B cell (primary cell): ENCODE data around the gene PPP2R5D.

Experiments
- EZH2 ChIP-seq: IDR thresholded peaks from 2 replicates; pipeline ENCODE4 v1.6.1; 2012; ENCODE audit warnings: borderline replicate concordance, low read depth, mild to moderate bottlenecking, moderate library complexity, low read length; ENCODE audit not compliant: insufficient read depth, poor library complexity, severe bottlenecking
- TF ChIP-seq, protein P1 (sequence below): fragments of 200-600 bp; IDR thresholded peaks from one replicate; pipeline ENCODE4 v1.8.0; 2022; ENCODE audit warnings: antibody characterized with exemption, mild to moderate bottlenecking

DNA sequence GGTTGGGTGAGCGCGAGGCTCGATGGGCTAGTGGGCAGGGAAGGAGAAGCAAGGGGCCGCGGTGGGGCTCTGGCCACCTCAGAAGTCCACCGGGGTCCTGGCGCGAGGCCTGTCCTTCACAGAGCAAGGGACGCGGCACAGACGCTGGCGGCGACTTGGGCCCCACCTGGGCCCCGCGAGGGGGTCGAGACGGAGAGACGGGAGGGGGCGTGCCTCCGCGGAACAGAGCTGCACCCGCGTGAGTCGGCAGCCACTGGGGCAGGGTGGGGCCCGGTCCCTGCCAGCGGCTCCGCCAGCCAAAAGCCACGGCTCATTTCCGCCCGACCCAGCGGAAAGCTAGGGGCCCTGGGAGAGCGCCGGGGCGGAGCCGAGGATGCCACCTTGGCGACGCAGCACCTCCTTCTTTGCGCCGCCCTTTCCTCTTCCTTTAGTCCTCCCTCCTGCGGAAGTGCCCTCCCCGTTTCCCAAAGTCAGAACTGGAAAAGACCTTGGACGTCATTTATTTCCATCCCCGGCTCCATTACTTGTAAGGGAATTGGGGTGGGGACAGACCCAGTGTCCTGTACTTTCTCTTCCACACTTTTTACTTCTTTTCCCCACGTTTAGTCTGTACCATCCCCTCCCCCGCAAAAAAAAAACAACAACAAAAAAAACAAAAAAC is 69.3 kb downstream of the PPP2R5D start, which contains the start of gene CUL7:
- TF ChIP-seq, protein P1, sequence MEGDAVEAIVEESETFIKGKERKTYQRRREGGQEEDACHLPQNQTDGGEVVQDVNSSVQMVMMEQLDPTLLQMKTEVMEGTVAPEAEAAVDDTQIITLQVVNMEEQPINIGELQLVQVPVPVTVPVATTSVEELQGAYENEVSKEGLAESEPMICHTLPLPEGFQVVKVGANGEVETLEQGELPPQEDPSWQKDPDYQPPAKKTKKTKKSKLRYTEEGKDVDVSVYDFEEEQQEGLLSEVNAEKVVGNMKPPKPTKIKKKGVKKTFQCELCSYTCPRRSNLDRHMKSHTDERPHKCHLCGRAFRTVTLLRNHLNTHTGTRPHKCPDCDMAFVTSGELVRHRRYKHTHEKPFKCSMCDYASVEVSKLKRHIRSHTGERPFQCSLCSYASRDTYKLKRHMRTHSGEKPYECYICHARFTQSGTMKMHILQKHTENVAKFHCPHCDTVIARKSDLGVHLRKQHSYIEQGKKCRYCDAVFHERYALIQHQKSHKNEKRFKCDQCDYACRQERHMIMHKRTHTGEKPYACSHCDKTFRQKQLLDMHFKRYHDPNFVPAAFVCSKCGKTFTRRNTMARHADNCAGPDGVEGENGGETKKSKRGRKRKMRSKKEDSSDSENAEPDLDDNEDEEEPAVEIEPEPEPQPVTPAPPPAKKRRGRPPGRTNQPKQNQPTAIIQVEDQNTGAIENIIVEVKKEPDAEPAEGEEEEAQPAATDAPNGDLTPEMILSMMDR, result no peak
- no peak for TF ChIP-seq EZH2
